ENCODE data around the gene LRP1. TPM values are rescaled to one million over a fixed set of nuclear protein-coding genes. Genes with fewer than 3 reads are reported as not detected.

LRP1 gene
- total RNA-seq, 4 donors from 2014 or later, result 185 to 292 (median 216) TPM

GRCh38 chr12:57254506-57255280 lies 126.4 kb downstream of the LRP1 start:
- TF ChIP-seq EP300 (IDR thresholded peaks at IDR 0.05) (no peak), CTCF (IDR thresholded peaks at IDR 0.05) (no peak), POLR2AphosphoS5 (IDR thresholded peaks at IDR 0.05) (no peak), POLR2A (IDR thresholded peaks at IDR 0.05) (no peak)
- H3K36me3 ChIP-seq, result peaks cover 0 to 57% of the 10 kb centered on the region in 2 donors
- ATAC-seq, result no peak
- 65 to 87% methylated on average over 3 of the region's 14 CpGs for WGBS, 2 donors (ENCODE audit: low coverage in 1 of 2)
- no peaks in the 10 kb centered on the region for H3K9me3 ChIP-seq
- no peaks in the 10 kb centered on the region for H3K4me1 ChIP-seq
- peaks cover 1% of the 10 kb centered on the region for H3K27me3 ChIP-seq
- no peak overlapping the region for H3K4me3 ChIP-seq
- no peak overlapping the region for H3K27ac ChIP-seq

GRCh38 chr12:57255916-57256315 lies 127.6 kb downstream of the LRP1 start:
- no peak overlapping the region for H3K27ac ChIP-seq
- H3K4me3 ChIP-seq, result no peak overlapping the region
- no peaks in the 10 kb centered on the region for H3K27me3 ChIP-seq
- H3K36me3 ChIP-seq, result peaks cover 0 to 70% of the 10 kb centered on the region in 2 donors
- ATAC-seq, result no peak
- H3K9me3 ChIP-seq, result no peaks in the 10 kb centered on the region
- no peaks in the 10 kb centered on the region for H3K4me1 ChIP-seq
- TF ChIP-seq POLR2A (IDR thresholded peaks at IDR 0.05) (no peak), POLR2AphosphoS5 (IDR thresholded peaks at IDR 0.05) (no peak), EP300 (IDR thresholded peaks at IDR 0.05) (no peak), CTCF (IDR thresholded peaks at IDR 0.05) (no peak)
- WGBS, 2 donors (ENCODE audit: low coverage in 1 of 2), result 58 to 80% methylated on average over 2 to 4 of the region's 6 CpGs

- 19 to 33% methylated on average over 2 of the region's 6 CpGs for WGBS, 2 donors (ENCODE audit: low coverage in 1 of 2)
- no peak overlapping the region for H3K27ac ChIP-seq
- TF ChIP-seq EP300 (IDR thresholded peaks at IDR 0.05) (no peak), POLR2AphosphoS5 (IDR thresholded peaks at IDR 0.05) (no peak), POLR2A (IDR thresholded peaks at IDR 0.05) (no peak), CTCF (IDR thresholded peaks at IDR 0.05) (no peak)
- ATAC-seq, result no peak
- peaks cover 0 to 92% of the 10 kb centered on the region in 2 donors for H3K36me3 ChIP-seq
- H3K4me1 ChIP-seq, result peaks cover 0 to 9% (median 0%) of the 10 kb centered on the region in 3 donors
- no peaks in the 10 kb centered on the region for H3K9me3 ChIP-seq
- no peak overlapping the region for H3K4me3 ChIP-seq
- no peaks in the 10 kb centered on the region for H3K27me3 ChIP-seq
These were observed 131.0 kb downstream of the LRP1 start for GRCh38 chr12:57258977-57259970.

- no peak overlapping the region for H3K4me3 ChIP-seq
- TF ChIP-seq CTCF (IDR thresholded peaks at IDR 0.05) (no peak), EP300 (IDR thresholded peaks at IDR 0.05) (no peak), POLR2A (IDR thresholded peaks at IDR 0.05) (no peak), POLR2AphosphoS5 (IDR thresholded peaks at IDR 0.05) (no peak)
- no peaks in the 10 kb centered on the region for H3K9me3 ChIP-seq
- no peak for ATAC-seq
- WGBS, 2 donors (ENCODE audit: low coverage in 1 of 2), result 40 to 70% methylated on average over 1 to 3 of the region's 4 CpGs
- H3K27me3 ChIP-seq, result no peaks in the 10 kb centered on the region
- no peak overlapping the region for H3K27ac ChIP-seq
- H3K4me1 ChIP-seq, result peaks cover 0 to 9% (median 0%) of the 10 kb centered on the region in 3 donors
- H3K36me3 ChIP-seq, result peaks cover 0 to 91% of the 10 kb centered on the region in 2 donors
These were observed 132.1 kb downstream of the LRP1 start for GRCh38 chr12:57260366-57260765.

All from gastroesophageal sphincter (tissue), 4 donors.